Measurements from ENCODE around the gene NABP2. TPM values are rescaled to one million over a fixed set of nuclear protein-coding genes. Genes with fewer than 3 reads are reported as not detected.

NABP2 gene
- total RNA-seq, 1 experiment from 2014 or later, result 115 TPM

Other genes starting within 250 kb of the NABP2 start
- gene SUOX, start 227.1 kb upstream of the NABP2 start, total RNA-seq (2014; rRNA removed; shearing (Covaris generic); ENCODE audit: low replicate concordance), result 9.7 and 23.4 TPM in 2 replicates
- 0.30 and 0.54 TPM in 2 replicates for gene IKZF4, start 203.3 kb upstream of the NABP2 start, total RNA-seq (2014; rRNA removed; shearing (Covaris generic); ENCODE audit: low replicate concordance)
- gene RPS26, start 182.4 kb upstream of the NABP2 start, total RNA-seq (2014; rRNA removed; shearing (Covaris generic); ENCODE audit: low replicate concordance), result 313 and 847 TPM in 2 replicates
- 0.56 TPM in 1 of 2 replicates, not detected in the other for gene ERBB3, start 144.2 kb upstream of the NABP2 start, total RNA-seq (2014; rRNA removed; shearing (Covaris generic); ENCODE audit: low replicate concordance)
- gene PA2G4, start 119.8 kb upstream of the NABP2 start, total RNA-seq (2014; rRNA removed; shearing (Covaris generic); ENCODE audit: low replicate concordance), result 329 and 467 TPM in 2 replicates
- gene RPL41, start 107.7 kb upstream of the NABP2 start, total RNA-seq (2014; rRNA removed; shearing (Covaris generic); ENCODE audit: low replicate concordance), result 1,876 and 4,191 TPM in 2 replicates
- gene ZC3H10, start 106.1 kb upstream of the NABP2 start, total RNA-seq (2014; rRNA removed; shearing (Covaris generic); ENCODE audit: low replicate concordance), result 3.5 and 5.3 TPM in 2 replicates
- gene ESYT1, start 96.1 kb upstream of the NABP2 start, total RNA-seq (2014; rRNA removed; shearing (Covaris generic); ENCODE audit: low replicate concordance), result 84.9 and 145 TPM in 2 replicates
- 65.7 and 123 TPM in 2 replicates for gene MYL6B, start 71.8 kb upstream of the NABP2 start, total RNA-seq (2014; rRNA removed; shearing (Covaris generic); ENCODE audit: low replicate concordance)
- 1,658 and 1,845 TPM in 2 replicates for gene MYL6, start 66.0 kb upstream of the NABP2 start, total RNA-seq (2014; rRNA removed; shearing (Covaris generic); ENCODE audit: low replicate concordance)
- 10.6 and 14.8 TPM in 2 replicates for gene SMARCC2, start 34.9 kb upstream of the NABP2 start, total RNA-seq (2014; rRNA removed; shearing (Covaris generic); ENCODE audit: low replicate concordance)
- gene RNF41, start 2.4 kb upstream of the NABP2 start, total RNA-seq (2014; rRNA removed; shearing (Covaris generic); ENCODE audit: low replicate concordance), result 51.6 and 107 TPM in 2 replicates
- gene SLC39A5, start 5.7 kb downstream of the NABP2 start, total RNA-seq (2014; rRNA removed; shearing (Covaris generic); ENCODE audit: low replicate concordance), result not detected in 2 replicates
- 6.0 and 18.9 TPM in 2 replicates for gene ANKRD52, start 34.0 kb downstream of the NABP2 start, total RNA-seq (2014; rRNA removed; shearing (Covaris generic); ENCODE audit: low replicate concordance)
- gene COQ10A, start 42.6 kb downstream of the NABP2 start, total RNA-seq (2014; rRNA removed; shearing (Covaris generic); ENCODE audit: low replicate concordance), result 6.9 and 7.7 TPM in 2 replicates
- gene CS, start 76.0 kb downstream of the NABP2 start, total RNA-seq (2014; rRNA removed; shearing (Covaris generic); ENCODE audit: low replicate concordance), result 73.4 and 88.0 TPM in 2 replicates
- gene CNPY2, start 91.6 kb downstream of the NABP2 start, total RNA-seq (2014; rRNA removed; shearing (Covaris generic); ENCODE audit: low replicate concordance), result 126 and 157 TPM in 2 replicates
- 9.3 and 11.9 TPM in 2 replicates for gene PAN2, start 109.7 kb downstream of the NABP2 start, total RNA-seq (2014; rRNA removed; shearing (Covaris generic); ENCODE audit: low replicate concordance)
- gene IL23A, start 114.5 kb downstream of the NABP2 start, total RNA-seq (2014; rRNA removed; shearing (Covaris generic); ENCODE audit: low replicate concordance), result not detected in 2 replicates
- gene STAT2, start 135.8 kb downstream of the NABP2 start, total RNA-seq (2014; rRNA removed; shearing (Covaris generic); ENCODE audit: low replicate concordance), result 15.3 and 18.1 TPM in 2 replicates
- not detected in 2 replicates for gene APOF, start 138.5 kb downstream of the NABP2 start, total RNA-seq (2014; rRNA removed; shearing (Covaris generic); ENCODE audit: low replicate concordance)
- 22.6 and 24.4 TPM in 2 replicates for gene TIMELESS, start 225.1 kb downstream of the NABP2 start, total RNA-seq (2014; rRNA removed; shearing (Covaris generic); ENCODE audit: low replicate concordance)
- gene MIP, start 230.3 kb downstream of the NABP2 start, total RNA-seq (2014; rRNA removed; shearing (Covaris generic); ENCODE audit: low replicate concordance), result not detected in 2 replicates
- 0.35 and 0.69 TPM in 2 replicates for gene SPRYD4, start 244.2 kb downstream of the NABP2 start, total RNA-seq (2014; rRNA removed; shearing (Covaris generic); ENCODE audit: low replicate concordance)